Measurements from ENCODE around the gene GIMD1.

GIMD1 gene

DNA sequence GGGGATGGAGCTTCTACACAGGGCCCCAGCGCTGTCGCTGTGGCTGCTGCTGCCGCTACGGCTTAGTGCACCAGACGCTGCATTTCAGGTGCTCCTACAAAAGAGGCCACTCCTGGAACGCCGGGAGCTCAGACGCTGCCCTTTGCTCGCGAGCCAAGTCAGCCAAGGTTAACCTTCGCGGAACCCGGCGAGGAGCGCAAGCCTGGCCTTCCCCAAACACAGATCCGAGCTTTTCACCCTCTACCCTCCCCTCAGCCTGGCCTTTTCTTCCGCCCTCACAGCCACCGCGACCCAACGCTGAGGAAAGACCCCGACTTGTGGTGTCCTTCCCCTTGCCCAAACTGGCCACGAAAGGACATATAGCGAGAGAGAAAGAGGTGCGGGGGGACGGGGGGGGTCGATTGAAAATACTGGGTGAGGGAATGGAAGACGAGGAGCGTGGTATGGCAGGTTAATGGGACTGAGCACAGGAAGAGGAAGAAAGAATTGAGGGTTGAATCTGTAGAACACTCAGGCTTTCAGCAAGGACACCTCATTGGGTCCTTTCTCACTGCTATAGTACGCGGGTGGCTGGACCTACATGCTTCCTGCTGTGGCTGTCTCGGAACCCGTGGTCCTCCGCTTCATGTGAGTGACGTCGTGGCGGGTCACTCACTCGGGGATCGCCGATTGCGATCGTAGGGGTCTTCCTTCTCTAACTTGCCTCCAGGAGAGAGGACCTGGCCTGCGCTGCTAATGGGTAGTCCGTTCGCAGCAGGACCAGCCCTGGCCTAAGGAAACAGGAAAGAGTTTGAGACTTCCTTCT is 52.4 kb downstream of the GIMD1 start, which contains the start of the genes AIMP1 and TBCK:
Gene AIMP1 (plus strand): TSS at position 583 of the 805 bp plus-strand sequence. CDS start 8,460 bp downstream, outside the sequence.
Gene TBCK (minus strand): TSS at position 242 of the 805 bp plus-strand sequence. CDS start 7,249 bp downstream, outside the sequence.
- peak within 1 kb of the TSS; percentile 81 for H2AFZ ChIP-seq (ENCODE audit: low read length)
- no peak for TF ChIP-seq EZH2 (optimal IDR thresholded peaks at IDR 0.05; ENCODE audit: low read depth, low read length)
- TF ChIP-seq, protein P1, sequence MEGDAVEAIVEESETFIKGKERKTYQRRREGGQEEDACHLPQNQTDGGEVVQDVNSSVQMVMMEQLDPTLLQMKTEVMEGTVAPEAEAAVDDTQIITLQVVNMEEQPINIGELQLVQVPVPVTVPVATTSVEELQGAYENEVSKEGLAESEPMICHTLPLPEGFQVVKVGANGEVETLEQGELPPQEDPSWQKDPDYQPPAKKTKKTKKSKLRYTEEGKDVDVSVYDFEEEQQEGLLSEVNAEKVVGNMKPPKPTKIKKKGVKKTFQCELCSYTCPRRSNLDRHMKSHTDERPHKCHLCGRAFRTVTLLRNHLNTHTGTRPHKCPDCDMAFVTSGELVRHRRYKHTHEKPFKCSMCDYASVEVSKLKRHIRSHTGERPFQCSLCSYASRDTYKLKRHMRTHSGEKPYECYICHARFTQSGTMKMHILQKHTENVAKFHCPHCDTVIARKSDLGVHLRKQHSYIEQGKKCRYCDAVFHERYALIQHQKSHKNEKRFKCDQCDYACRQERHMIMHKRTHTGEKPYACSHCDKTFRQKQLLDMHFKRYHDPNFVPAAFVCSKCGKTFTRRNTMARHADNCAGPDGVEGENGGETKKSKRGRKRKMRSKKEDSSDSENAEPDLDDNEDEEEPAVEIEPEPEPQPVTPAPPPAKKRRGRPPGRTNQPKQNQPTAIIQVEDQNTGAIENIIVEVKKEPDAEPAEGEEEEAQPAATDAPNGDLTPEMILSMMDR (IDR thresholded peaks at IDR 0.05; ENCODE audit: low read length), result no peak
- no peak for TF ChIP-seq EZH2phosphoT487 (IDR thresholded peaks at IDR 0.05; ENCODE audit: low read length)

DNA sequence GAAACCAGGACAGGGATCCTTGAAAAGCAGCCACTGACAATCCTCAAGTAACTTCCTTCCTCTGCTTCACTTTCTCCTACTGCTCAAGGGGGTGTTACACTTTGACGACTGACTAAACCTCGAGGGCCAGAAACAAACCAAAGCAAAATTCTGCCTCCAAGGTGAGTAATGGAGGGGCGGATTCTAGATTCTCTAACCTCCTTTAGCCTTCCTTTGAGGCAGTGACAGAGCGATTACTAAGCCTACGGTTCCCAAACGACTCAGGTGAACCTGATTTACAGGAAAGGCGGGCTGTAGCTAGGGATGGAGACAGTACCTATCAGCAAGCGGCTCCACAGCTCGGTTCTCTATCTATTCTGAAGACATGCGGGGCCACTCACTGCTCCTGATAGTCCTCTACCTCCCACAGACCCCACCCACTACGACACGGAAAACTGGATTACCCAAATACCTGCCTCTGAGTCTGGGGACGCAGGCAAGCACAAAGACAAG is 53.1 kb downstream of the GIMD1 start:
- peaks cover 12% of the 10 kb centered on the region for H3K4me1 ChIP-seq (ENCODE audit: low read length)
- H3K79me2 ChIP-seq (ENCODE audit: low read length), result peaks cover 73% of the 10 kb centered on the region
- H3F3A ChIP-seq (ENCODE audit: insufficient read depth, low read length), result 0 out of 2 replicates have a peak, but pooled peaks cover 10% of the 10 kb centered on the region
- H3K36me3 ChIP-seq (replicated peaks; ENCODE audit: insufficient read depth, low read length), result no peaks in the 10 kb centered on the region
- no peaks in the 10 kb centered on the region for H4K20me1 ChIP-seq (ENCODE audit: insufficient read depth, low read length)
- peak; percentile 21 for DNase-seq
- H3K27ac ChIP-seq (ENCODE audit: low read length), result peak overlapping the region; percentile 87
- H3K27me3 ChIP-seq (replicated peaks; ENCODE audit: insufficient read depth, low read length), result no peaks in the 10 kb centered on the region
- H3K4me3 ChIP-seq (ENCODE audit: low read length), result peak overlapping the region; percentile 90
- H3K9me3 ChIP-seq (replicated peaks; ENCODE audit: insufficient read depth, low read length), result no peaks in the 10 kb centered on the region
- peak overlapping the region; percentile 95 for H3K9ac ChIP-seq (ENCODE audit: low read length)
- H3K9me2 ChIP-seq (replicated peaks; ENCODE audit: insufficient read depth, low read length), result no peaks in the 10 kb centered on the region
- peak overlapping the region; percentile 81 for H2AFZ ChIP-seq (ENCODE audit: low read length)
- peak overlapping the region; percentile 62 for H3K4me2 ChIP-seq (ENCODE audit: low read depth, low read length)
- TF ChIP-seq, protein P1 (IDR thresholded peaks at IDR 0.05; ENCODE audit: low read length), result no peak
- TF ChIP-seq EZH2 (optimal IDR thresholded peaks at IDR 0.05; ENCODE audit: low read depth, low read length) (no peak), EZH2phosphoT487 (IDR thresholded peaks at IDR 0.05; ENCODE audit: low read length) (no peak)

More for the DNA sequence above, 52.4 kb downstream of the GIMD1 start, which contains the start of the genes AIMP1 and TBCK:
- peak within 1 kb of the TSS; percentile 95 for H3K9ac ChIP-seq (ENCODE audit: low read length)
- no peaks in the 10 kb centered on the region for H3K27me3 ChIP-seq (replicated peaks; ENCODE audit: insufficient read depth, low read length)
- no peaks in the 10 kb centered on the region for H3K9me2 ChIP-seq (replicated peaks; ENCODE audit: insufficient read depth, low read length)
- H3K36me3 ChIP-seq (replicated peaks; ENCODE audit: insufficient read depth, low read length), result no peaks in the 10 kb centered on the region
- peak within 1 kb of the TSS; percentile 90 for H3K4me3 ChIP-seq (ENCODE audit: low read length)
- peak within 1 kb of the TSS; percentile 87 for H3K27ac ChIP-seq (ENCODE audit: low read length)
- H3K79me2 ChIP-seq (ENCODE audit: low read length), result peaks cover 75% of the 10 kb centered on the region
- H3K9me3 ChIP-seq (replicated peaks; ENCODE audit: insufficient read depth, low read length), result no peaks in the 10 kb centered on the region
- peak; percentile 91 for DNase-seq
- 0 out of 2 replicates have a peak, but pooled peaks cover 10% of the 10 kb centered on the region for H3F3A ChIP-seq (ENCODE audit: insufficient read depth, low read length)
- H3K4me2 ChIP-seq (ENCODE audit: low read depth, low read length), result peak within 1 kb of the TSS; percentile 69
- peaks cover 12% of the 10 kb centered on the region for H3K4me1 ChIP-seq (ENCODE audit: low read length)
- no peaks in the 10 kb centered on the region for H4K20me1 ChIP-seq (ENCODE audit: insufficient read depth, low read length)

DNA sequence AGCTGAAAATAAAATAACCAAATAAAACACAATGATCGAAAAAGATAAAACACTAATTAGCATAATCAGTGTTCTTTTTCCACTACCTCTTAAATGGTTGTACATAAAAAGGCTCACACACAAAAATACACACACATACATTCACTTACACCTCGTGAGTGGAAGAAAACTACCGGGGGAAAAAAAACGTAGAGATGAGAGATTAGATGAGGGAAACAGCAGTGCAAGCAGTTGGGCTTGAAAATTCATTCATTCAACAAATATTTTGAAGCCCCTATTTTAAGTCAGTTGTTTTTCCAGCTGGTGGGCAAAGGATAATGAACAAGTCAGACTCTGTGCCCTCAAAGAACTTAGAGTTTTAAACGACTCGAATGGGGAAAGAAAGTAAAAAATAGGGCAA is 53.6 kb downstream of the GIMD1 start:
- H3K27ac ChIP-seq (ENCODE audit: low read length), result peak overlapping the region; percentile 87; the same call in 1 of the 2 replicates

More for the DNA sequence above, 53.6 kb downstream of the GIMD1 start:
- H3K9ac ChIP-seq (ENCODE audit: low read length), result peak overlapping the region; percentile 95; the same call in 1 of the 2 replicates
- H3K79me2 ChIP-seq (ENCODE audit: low read length), result peaks cover 67% of the 10 kb centered on the region
- no peaks in the 10 kb centered on the region for H3K27me3 ChIP-seq (replicated peaks; ENCODE audit: insufficient read depth, low read length)
- peaks cover 12% of the 10 kb centered on the region for H3K4me1 ChIP-seq (ENCODE audit: low read length)
- TF ChIP-seq EZH2 (optimal IDR thresholded peaks at IDR 0.05; ENCODE audit: low read depth, low read length), result no peak
- no peak for TF ChIP-seq EZH2phosphoT487 (IDR thresholded peaks at IDR 0.05; ENCODE audit: low read length)
- TF ChIP-seq, protein P1 (IDR thresholded peaks at IDR 0.05; ENCODE audit: low read length), result no peak
- H3K9me2 ChIP-seq (replicated peaks; ENCODE audit: insufficient read depth, low read length), result no peaks in the 10 kb centered on the region
- H3F3A ChIP-seq (ENCODE audit: insufficient read depth, low read length), result 0 out of 2 replicates have a peak, but pooled peaks cover 10% of the 10 kb centered on the region
- H3K9me3 ChIP-seq (replicated peaks; ENCODE audit: insufficient read depth, low read length), result no peaks in the 10 kb centered on the region
- no peaks in the 10 kb centered on the region for H3K36me3 ChIP-seq (replicated peaks; ENCODE audit: insufficient read depth, low read length)
- peak overlapping the region; percentile 81; the same call in 1 of the 2 replicates for H2AFZ ChIP-seq (ENCODE audit: low read length)
- DNase-seq, result no peak
- H3K4me2 ChIP-seq (ENCODE audit: low read depth, low read length), result peak overlapping the region; percentile 62
- no peaks in the 10 kb centered on the region for H4K20me1 ChIP-seq (ENCODE audit: insufficient read depth, low read length)
- H3K4me3 ChIP-seq (ENCODE audit: low read length), result peak overlapping the region; percentile 90
